ENCODE data around the gene SERPINB13. TPM values are rescaled to one million over a fixed set of nuclear protein-coding genes. Genes with fewer than 3 reads are reported as not detected.
"Not testable (repeated sequence)": the region's sequence is repeated elsewhere in the genome, so short reads cannot be mapped to it uniquely, and the experiment has no call there.

The SERPINB13 gene
- total and polyA plus RNA-seq, 8 donors, result not detected

DNA sequence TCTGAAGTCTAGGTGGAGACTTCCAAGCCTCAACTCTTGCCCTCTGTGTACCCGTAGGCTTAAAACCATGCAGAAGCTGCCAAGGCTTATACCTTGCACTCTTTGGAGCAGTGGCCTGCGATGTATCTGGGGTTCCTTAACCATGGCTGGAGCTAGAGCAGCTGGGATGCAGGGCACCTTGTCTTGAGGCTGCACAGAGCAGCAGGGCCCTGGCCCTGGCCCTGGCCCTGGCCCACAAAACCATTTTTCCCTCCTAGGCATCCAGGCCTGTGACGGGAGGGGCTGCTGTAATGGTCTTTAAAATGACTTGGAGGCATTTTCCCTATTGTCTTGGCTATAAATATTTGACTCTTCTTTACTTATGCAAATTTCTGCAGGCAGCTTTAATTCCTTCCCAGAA, 37.7 kb downstream of the SERPINB13 start:
- no peaks in the 10 kb centered on the region for H3K27me3 ChIP-seq
- TF ChIP-seq, protein P1, sequence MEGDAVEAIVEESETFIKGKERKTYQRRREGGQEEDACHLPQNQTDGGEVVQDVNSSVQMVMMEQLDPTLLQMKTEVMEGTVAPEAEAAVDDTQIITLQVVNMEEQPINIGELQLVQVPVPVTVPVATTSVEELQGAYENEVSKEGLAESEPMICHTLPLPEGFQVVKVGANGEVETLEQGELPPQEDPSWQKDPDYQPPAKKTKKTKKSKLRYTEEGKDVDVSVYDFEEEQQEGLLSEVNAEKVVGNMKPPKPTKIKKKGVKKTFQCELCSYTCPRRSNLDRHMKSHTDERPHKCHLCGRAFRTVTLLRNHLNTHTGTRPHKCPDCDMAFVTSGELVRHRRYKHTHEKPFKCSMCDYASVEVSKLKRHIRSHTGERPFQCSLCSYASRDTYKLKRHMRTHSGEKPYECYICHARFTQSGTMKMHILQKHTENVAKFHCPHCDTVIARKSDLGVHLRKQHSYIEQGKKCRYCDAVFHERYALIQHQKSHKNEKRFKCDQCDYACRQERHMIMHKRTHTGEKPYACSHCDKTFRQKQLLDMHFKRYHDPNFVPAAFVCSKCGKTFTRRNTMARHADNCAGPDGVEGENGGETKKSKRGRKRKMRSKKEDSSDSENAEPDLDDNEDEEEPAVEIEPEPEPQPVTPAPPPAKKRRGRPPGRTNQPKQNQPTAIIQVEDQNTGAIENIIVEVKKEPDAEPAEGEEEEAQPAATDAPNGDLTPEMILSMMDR (IDR thresholded peaks at IDR 0.05), result no peak
- H3K27ac ChIP-seq, result no peak overlapping the region
- intact Hi-C loops (cut with DNase I), result no loop called here
- no peaks in the 10 kb centered on the region for H3K4me1 ChIP-seq
- no peak for DNase-seq
- no peaks in the 10 kb centered on the region for H3K36me3 ChIP-seq
- no peak overlapping the region for H3K4me3 ChIP-seq
- peaks cover 0 to 47% of the 10 kb centered on the region in 2 donors for H3K9me3 ChIP-seq
- ATAC-seq, result no peak

DNA sequence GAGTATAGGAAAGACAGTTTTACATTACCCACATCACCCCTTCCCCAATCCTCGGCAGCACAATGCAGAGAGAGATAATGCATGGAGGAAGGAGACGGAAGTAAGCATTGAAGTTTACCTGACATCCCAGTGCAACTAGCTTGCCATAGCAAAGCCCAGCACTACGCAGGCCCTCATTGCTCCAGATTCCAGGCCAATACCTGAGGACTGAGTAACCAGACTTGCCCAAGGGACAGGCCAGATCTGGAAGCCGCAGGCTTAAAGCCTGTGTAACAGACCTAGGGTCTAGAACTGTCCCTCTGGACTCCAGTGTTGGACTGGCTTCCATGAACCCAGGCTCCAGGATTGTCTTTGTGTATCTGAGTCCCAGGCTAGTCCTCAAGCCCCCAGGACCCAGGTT, 39.3 kb downstream of the SERPINB13 start:
- DNase-seq (no peak), ATAC-seq (no peak)
- H3K27me3 ChIP-seq, result no peaks in the 10 kb centered on the region
- H3K4me1 ChIP-seq, result no peaks in the 10 kb centered on the region
- peaks cover 0 to 53% of the 10 kb centered on the region in 2 donors for H3K9me3 ChIP-seq
- intact Hi-C loops (cut with DNase I), result no loop called here
- no peak overlapping the region for H3K27ac ChIP-seq
- H3K36me3 ChIP-seq, result no peaks in the 10 kb centered on the region
- H3K4me3 ChIP-seq, result no peak overlapping the region
- TF ChIP-seq, protein P1 (IDR thresholded peaks at IDR 0.05), result no peak

DNA sequence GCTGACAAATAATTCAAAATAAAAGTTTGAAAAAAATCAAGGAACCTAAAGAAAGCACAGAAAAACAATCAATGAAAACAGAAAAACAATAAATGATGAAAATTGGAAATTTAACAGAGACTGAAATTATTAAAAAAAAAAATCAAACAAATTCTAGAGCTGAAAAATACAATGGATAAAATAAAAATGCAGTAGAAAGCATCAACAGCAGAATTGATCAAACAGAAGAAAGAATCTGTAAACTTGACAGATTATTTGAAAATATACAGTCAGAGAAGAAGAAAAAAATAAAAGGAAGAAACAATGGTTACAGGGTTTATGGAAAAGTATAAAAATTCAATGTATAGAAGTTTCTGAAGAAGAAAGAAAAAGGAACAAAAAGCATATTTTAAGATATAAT, 40.7 kb downstream of the SERPINB13 start:
- TF ChIP-seq, protein P1 (IDR thresholded peaks at IDR 0.05), result no peak
- DNase-seq, result no peak
- intact Hi-C loops (cut with DNase I), result no loop called here

DNA sequence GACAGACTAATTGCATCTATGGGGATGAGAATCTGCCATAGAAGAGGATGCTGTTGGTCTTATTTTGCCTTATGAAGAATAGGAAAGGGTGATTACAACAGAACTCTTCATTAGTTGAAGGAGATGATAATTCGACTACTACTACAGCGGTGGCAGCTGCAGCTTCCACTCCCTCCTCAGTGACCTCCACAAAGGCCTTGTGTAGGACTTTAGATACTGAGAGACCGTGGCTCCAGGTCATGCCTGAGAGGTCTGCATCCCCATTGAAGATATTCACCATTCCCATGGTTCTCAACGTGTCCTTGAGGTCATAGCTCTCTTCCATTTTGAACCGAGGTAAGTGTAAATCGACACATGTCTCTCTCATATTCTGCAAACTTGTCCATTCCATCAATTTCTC, 50.6 kb downstream of the SERPINB13 start:
- no peak overlapping the region for H3K27ac ChIP-seq
- no peaks in the 10 kb centered on the region for H3K27me3 ChIP-seq
- no peak overlapping the region for H3K4me3 ChIP-seq
- ATAC-seq, result no peak
- TF ChIP-seq, protein P1 (IDR thresholded peaks at IDR 0.05), result no peak
- H3K9me3 ChIP-seq, result peaks cover 0 to 7% of the 10 kb centered on the region in 2 donors
- no peak for DNase-seq
- H3K4me1 ChIP-seq, result no peaks in the 10 kb centered on the region
- intact Hi-C loops (cut with DNase I), result no loop called here
- H3K36me3 ChIP-seq, result no peaks in the 10 kb centered on the region

More for the DNA sequence above, 40.7 kb downstream of the SERPINB13 start:
- H3K4me3 ChIP-seq, result no peak overlapping the region
- H3K36me3 ChIP-seq, result no peaks in the 10 kb centered on the region
- ATAC-seq, result no peak
- H3K9me3 ChIP-seq, result peaks cover 0 to 60% of the 10 kb centered on the region in 2 donors
- no peak overlapping the region for H3K27ac ChIP-seq
- H3K4me1 ChIP-seq, result no peaks in the 10 kb centered on the region
- no peaks in the 10 kb centered on the region for H3K27me3 ChIP-seq

DNA sequence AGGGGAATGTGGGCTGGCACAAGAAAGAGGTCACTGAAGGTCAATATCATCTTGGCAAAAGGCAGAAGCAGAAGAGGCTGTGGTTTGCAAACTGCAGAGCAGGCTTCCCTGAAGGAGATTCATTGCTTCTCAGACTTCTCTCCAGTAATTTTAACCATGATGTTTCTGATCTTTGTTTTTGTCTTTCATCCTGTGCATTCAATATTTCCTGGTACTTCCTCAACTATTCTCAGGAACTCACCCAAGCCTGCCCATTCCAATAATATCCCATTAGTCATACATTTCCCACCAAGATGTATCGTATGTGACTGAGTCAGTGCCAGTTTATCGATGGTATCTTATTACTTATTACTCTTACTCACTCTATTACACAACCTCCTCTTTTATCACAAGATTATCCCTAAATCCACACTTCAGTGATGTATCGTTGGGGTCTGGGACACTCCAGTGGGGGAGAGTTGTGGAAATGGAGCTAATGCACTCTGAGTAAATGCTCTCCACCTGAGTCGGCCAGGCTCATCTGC, 54.1 kb downstream of the SERPINB13 start:
- H3K9me3 ChIP-seq; ATAC-seq; H3K4me1 ChIP-seq; DNase-seq; intact Hi-C loops (cut with DNase I); H3K27ac ChIP-seq; H3K4me3 ChIP-seq; H3K36me3 ChIP-seq; H3K27me3 ChIP-seq: not testable (repeated sequence)

DNA sequence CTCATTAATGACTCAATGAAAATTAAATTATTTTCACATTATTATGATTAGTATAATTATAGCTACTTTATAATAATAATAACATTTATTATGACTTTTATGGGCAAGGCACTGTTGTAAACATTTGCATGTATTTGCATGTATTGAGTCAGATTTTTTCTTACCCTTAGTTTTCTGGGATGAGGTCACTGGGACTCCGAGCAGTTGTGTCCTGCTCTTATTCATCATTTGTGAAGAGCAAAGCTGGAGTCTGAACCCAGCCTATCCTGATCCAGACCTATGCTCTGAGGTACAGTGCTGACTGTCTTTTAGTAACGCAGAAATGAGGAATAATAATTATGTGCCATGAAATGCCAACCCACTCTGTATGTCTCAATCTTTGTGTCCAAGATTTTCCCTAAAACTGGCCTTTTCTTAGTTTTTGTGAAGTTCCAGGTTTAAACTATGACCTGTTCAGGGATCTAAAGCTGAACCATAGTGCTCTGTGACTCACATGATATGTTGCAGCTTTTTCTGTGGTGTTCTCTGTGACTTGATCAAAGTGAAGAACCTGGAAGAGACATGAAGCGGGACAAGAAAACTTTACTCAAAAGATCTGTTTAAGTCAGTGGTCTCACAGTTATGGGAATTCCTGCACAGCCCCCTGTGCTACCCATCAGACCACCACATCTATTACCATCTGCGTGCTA, 55.7 kb downstream of the SERPINB13 start:
- H3K4me3 ChIP-seq; H3K9me3 ChIP-seq; DNase-seq; ATAC-seq; H3K36me3 ChIP-seq; H3K27me3 ChIP-seq; intact Hi-C loops (cut with DNase I); H3K27ac ChIP-seq; H3K4me1 ChIP-seq: not testable (repeated sequence)

DNA sequence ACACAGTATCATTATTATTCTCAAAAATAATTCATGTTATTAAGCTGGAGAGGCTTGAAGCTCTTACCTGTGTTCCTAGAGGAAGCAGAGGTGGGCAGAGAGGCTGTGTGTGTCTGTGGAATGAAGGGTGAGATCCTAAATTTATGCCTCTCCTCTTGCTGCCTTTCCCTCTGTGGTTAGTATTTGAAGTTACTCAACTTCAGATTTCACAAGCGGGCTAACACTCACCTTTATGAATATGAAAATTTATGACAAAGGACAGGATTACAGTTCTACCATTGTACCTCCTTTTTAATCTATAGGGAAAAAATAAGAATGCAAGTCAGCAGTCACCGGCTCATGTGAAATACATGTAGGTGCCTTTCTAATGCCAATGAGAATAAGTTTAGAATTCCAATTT, 57.0 kb downstream of the SERPINB13 start, which contains the start of gene SERPINB4:
Gene SERPINB4 (minus strand): TSS at position 115 of the 400 bp plus-strand sequence. CDS start 679 bp downstream, outside the sequence.
- ATAC-seq; H3K9me3 ChIP-seq; H3K36me3 ChIP-seq; intact Hi-C loops (cut with DNase I); H3K4me1 ChIP-seq; H3K27ac ChIP-seq; H3K27me3 ChIP-seq; DNase-seq; H3K4me3 ChIP-seq: not testable (repeated sequence)

DNA sequence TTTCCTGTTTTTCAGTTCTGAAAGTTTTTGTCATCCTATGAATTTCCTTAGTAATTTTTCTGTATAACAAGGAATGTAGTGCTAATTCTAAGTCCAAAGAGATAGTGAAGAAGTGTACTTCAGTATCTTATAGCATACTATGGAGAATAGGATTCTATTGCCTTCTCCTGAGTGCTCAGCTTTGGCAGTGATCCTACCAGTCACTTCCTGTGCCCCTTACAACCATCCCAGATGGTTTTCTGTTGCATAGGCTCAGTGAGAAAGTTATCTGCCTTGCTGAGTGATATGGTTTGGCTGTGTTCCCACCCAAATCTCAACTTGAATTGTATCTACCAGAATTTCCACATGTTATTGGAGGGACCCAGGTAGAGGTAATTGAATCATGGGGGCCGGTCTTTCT, 57.6 kb downstream of the SERPINB13 start:
- H3K27ac ChIP-seq; H3K4me3 ChIP-seq; H3K36me3 ChIP-seq; H3K9me3 ChIP-seq; DNase-seq; ATAC-seq; intact Hi-C loops (cut with DNase I); H3K4me1 ChIP-seq; H3K27me3 ChIP-seq: not testable (repeated sequence)
